Measurements from ENCODE around the gene FRMD8.

- TF ChIP-seq POLR2A (IDR thresholded peaks at IDR 0.05; ENCODE audit: low read length), result no peak
- no peak for TF ChIP-seq GATA1 (IDR thresholded peaks at IDR 0.05; ENCODE audit: low read depth, low read length)
Measured at GRCh38 chr11:65418431-65418680, 31.9 kb downstream of the FRMD8 start.

Measured in erythroblast (primary cell).